K562 (cell line): ENCODE data around the gene SORCS2. TPM values are rescaled to one million over a fixed set of nuclear protein-coding genes. Genes with fewer than 3 reads are reported as not detected.

Experiments
- ATAC-seq: fragments of 200-7000 bp; cut with Tn5 transposase; 3 replicates; pipeline ENCODE4 v1.9.1; 2020; ENCODE audit warnings: moderate library complexity
- BruUV-seq: library from RNA; stranded (reverse); fragments of 400-500 nt; replicated peaks from 2 replicates; lab custom pipeline; 2021; lab: Mats Ljungman, UMichigan
- CTCF ChIA-PET: fragments of 300-600 bp; formaldehyde crosslinking; extraction: SDS; loops from one replicate; lab custom pipeline; 2021; ENCODE audit warnings: low intra/inter-chr PET ratio; lab: Yijun Ruan, JAX
- POLR2A ChIA-PET: fragments of 300-600, 350-650 bp; sonication (Branson Sonifier 250); formaldehyde crosslinking; extraction: SDS; loops from one replicate; lab custom pipeline; 2021; ENCODE audit warnings: antibody characterized with exemption, inconsistent platforms; lab: Yijun Ruan, JAX
- DNase-seq, 4 experiments: peaks; one replicate each; pipeline versions ENCODE4 v3.0.0 to v3.0.0-alpha.2; 2011 to 2018; ENCODE audit warnings: low spot score in 3 of 4, mixed read lengths in 3 of 4; ENCODE audit errors: extremely low read depth in 1 of 4
- FAIRE-seq: peaks from 2 replicates; lab custom pipeline; 2011; peaks lifted over from hg19 to GRCh38; lab: Jason Lieb, UNC
- H2AFZ ChIP-seq: 2 replicates; pipeline ENCODE4 v1.6.0; 2011; ENCODE audit warnings: low read depth, low read length, control low read depth, inconsistent platforms
- H3K27ac ChIP-seq: fragments of 200-600 bp; 3 replicates; pipeline ENCODE4 v1.8.0; 2011; ENCODE audit warnings: low read depth, mild to moderate bottlenecking, control low read depth, inconsistent platforms, low read length, moderate library complexity, mixed read lengths; ENCODE audit errors: extremely low read depth
- H3K27me3 ChIP-seq, 2 experiments: fragments of 300-600 bp in 1 of 2; 2 replicates in 1 of 2; 3 replicates in 1 of 2; pipeline versions ENCODE4 v1.6.0 to v1.8.0; 2011; ENCODE audit warnings: inconsistent platforms in 2 of 2, low read length in 2 of 2, mild to moderate bottlenecking in 1 of 2, mixed read lengths in 1 of 2, moderate library complexity in 1 of 2; ENCODE audit not compliant: control insufficient read depth in 2 of 2, insufficient read depth in 2 of 2
- H3K36me3 ChIP-seq: fragments of 300-600 bp; 3 replicates; pipeline ENCODE4 v1.8.0; 2011; ENCODE audit warnings: mild to moderate bottlenecking, low read length, inconsistent platforms; ENCODE audit not compliant: control insufficient read depth, insufficient read depth
- H3K4me1 ChIP-seq, 2 experiments: fragments of 200-600 bp in 1 of 2; replicated peaks in 1 of 2; 2 replicates in 1 of 2; 3 replicates in 1 of 2; pipeline versions ENCODE4 v1.5.1 to v1.8.0; 2011; ENCODE audit warnings: inconsistent platforms in 2 of 2, low read length in 2 of 2, mild to moderate bottlenecking in 1 of 2, mixed read lengths in 1 of 2, moderate library complexity in 1 of 2; ENCODE audit not compliant: control insufficient read depth in 2 of 2, insufficient read depth in 2 of 2
- H3K4me2 ChIP-seq: 2 replicates; pipeline ENCODE4 v1.6.1; 2011; ENCODE audit warnings: low read length, control low read depth, inconsistent platforms, mixed read lengths; ENCODE audit not compliant: insufficient read depth
- H3K4me3 ChIP-seq: fragments of 200-600 bp; sonication (generic), shearing (Covaris generic); 2 replicates; pipeline ENCODE4 v1.5.1; 2016; ENCODE audit warnings: control low read depth, inconsistent platforms
- H3K79me2 ChIP-seq: fragments of 200-600 bp; 3 replicates; pipeline ENCODE4 v1.8.0; 2011; ENCODE audit warnings: low read length, inconsistent platforms; ENCODE audit not compliant: control insufficient read depth, insufficient read depth
- H3K9ac ChIP-seq, 2 experiments: 2 replicates each; pipeline versions ENCODE4 v1.6.0 to v1.6.1; 2011; ENCODE audit warnings: low read depth in 2 of 2, low read length in 2 of 2, control low read depth in 1 of 2, inconsistent platforms in 1 of 2, mild to moderate bottlenecking in 1 of 2, mixed read lengths in 1 of 2; ENCODE audit not compliant: insufficient read depth in 1 of 2
- H3K9me1 ChIP-seq: one replicate; pipeline ENCODE4 v1.6.0; 2011; ENCODE audit warnings: inconsistent platforms, mild to moderate bottlenecking, low read length, moderate library complexity; ENCODE audit not compliant: control insufficient read depth, insufficient read depth
- H3K9me3 ChIP-seq: replicated peaks from 2 replicates; pipeline ENCODE4 v1.5.1; 2011; ENCODE audit warnings: low read depth, low read length, inconsistent platforms; ENCODE audit not compliant: control insufficient read depth, insufficient read depth
- H4K20me1 ChIP-seq: replicated peaks from 2 replicates; pipeline ENCODE4 v1.6.1; 2011; ENCODE audit warnings: low read length, inconsistent platforms, mixed read lengths; ENCODE audit not compliant: control insufficient read depth, insufficient read depth
- BCL6 ChIP-seq: fragments of 250-450 bp; sonication (Bioruptor Pico); IDR thresholded peaks from 2 replicates; pipeline ENCODE4 v1.4.0; 2020
- EP300 ChIP-seq: IDR thresholded peaks from 2 replicates; pipeline ENCODE4 v1.6.1; 2012; ENCODE audit warnings: low read length, improper control_type of control experiment
- OTX1 ChIP-seq: fragments of 450-650 bp; formaldehyde crosslinking; IDR thresholded peaks from 2 replicates; pipeline ENCODE4 v1.4.0; 2022; ENCODE audit warnings: mild to moderate bottlenecking
- ZFP36 ChIP-seq: fragments of 150-350 bp; IDR thresholded peaks from 2 replicates; pipeline ENCODE4 v1.6.1; 2018; ENCODE audit warnings: low read length, low read depth; ENCODE audit not compliant: partially characterized antibody
- ZNF551 ChIP-seq: fragments of 250-450 bp; sonication (Bioruptor Pico); IDR thresholded peaks from 2 replicates; pipeline ENCODE4 v1.5.0; 2021; ENCODE audit warnings: mild to moderate bottlenecking, moderate library complexity
- ZNF699 ChIP-seq: fragments of 250-450 bp; sonication (Bioruptor Pico); IDR thresholded peaks from 2 replicates; pipeline ENCODE4 v1.8.0; 2021; ENCODE audit warnings: mild to moderate bottlenecking, moderate library complexity; ENCODE audit not compliant: insufficient replicate concordance
- WGBS: fragments of 100-300 bp; shearing (Covaris generic); methylation state at CpG from one replicate; pipeline ENCODE4 v1.1.6; 2016; ENCODE audit warnings: low coverage, mixed read lengths; ENCODE audit not compliant: insufficient coverage; ENCODE audit errors: missing lambda C conversion rate; 5-methylcytosine and 5-hydroxymethylcytosine counted together
- in situ Hi-C: fragments of 300-500 bp; cut with MboI; formaldehyde crosslinking; loops from 4 replicates; pipeline ENCODE4 v1.15.0; 2018; ENCODE audit warnings: inconsistent platforms, mixed read lengths
- intact Hi-C: fragments of 100-400 bp; cut with micrococcal nuclease; formaldehyde crosslinking; loops from 2 replicates; pipeline ENCODE4 v1.14.2; 2022
- polyA plus RNA-seq, 8 experiments: library from polyadenylated mRNA; depleted of rRNA in 4 of 8; stranded (reverse) in 5 of 8; unstranded in 3 of 8; fragments of >200 nt; fragmentation: Nextera tagmentation in 2 of 8; fragmentation: Illumina TruSeq in 1 of 8; extraction: Ambion mirVana in 2 of 8; extraction: Trizol in 1 of 8; gene quantifications; 2 replicates each; pipeline versions ENCODE4 v1.2.1 to v1.2.3, GENCODE V29; 2011 to 2014; ENCODE audit warnings: inconsistent platforms in 1 of 8, missing spikeins in 1 of 8
- total RNA-seq, 7 experiments: library from RNA; depleted of rRNA in 6 of 7; stranded (reverse); fragments of >200 nt in 6 of 7; fragmentation: Illumina TruSeq in 2 of 7; extraction: Trizol in 2 of 7; gene quantifications; 2 replicates each; pipeline versions ENCODE4 v1.2.1 to v1.2.3, GENCODE V29; 2011 to 2021; ENCODE audit warnings: low replicate concordance in 1 of 7
- TF ChIP-seq, protein P1 (sequence below): fragments of 250-450 bp; sonication (Bioruptor Pico); IDR thresholded peaks from 2 replicates; pipeline ENCODE4 v1.4.0; 2020; ENCODE audit warnings: mild to moderate bottlenecking

Gene SORCS2
- total and polyA plus RNA-seq, 9 of the 15 experiments (the other 6 are each of a cell fraction or from before 2014, with no cell fraction given): not detected

DNA sequence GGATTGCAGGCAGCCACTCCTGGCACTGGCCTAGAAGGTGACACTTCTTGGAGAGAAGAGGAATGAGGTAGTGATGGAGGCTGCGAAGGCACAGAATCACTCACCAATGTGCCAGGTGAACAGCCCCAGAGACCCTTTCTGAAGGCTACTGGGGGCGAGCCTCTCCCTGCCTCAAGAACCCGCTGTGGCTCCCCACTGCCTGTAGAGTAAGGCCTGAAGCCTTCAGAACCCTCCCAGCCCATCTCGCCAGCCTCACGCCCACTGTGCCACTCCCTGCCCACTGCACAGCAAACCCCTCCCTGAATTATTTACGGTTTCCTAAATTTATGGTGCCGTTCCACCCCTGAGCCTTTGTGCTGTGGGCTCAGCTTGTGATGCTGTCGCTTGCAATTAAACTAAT is 24.2 kb upstream of the SORCS2 start:
- 3% methylated on average over 8 of the region's 8 CpGs for WGBS
- H3K27me3 ChIP-seq: peaks cover 56 to 86% of the 10 kb centered on the region in 2 experiments; a peak in 4 of 5 replicates
- TF ChIP-seq, protein P1, sequence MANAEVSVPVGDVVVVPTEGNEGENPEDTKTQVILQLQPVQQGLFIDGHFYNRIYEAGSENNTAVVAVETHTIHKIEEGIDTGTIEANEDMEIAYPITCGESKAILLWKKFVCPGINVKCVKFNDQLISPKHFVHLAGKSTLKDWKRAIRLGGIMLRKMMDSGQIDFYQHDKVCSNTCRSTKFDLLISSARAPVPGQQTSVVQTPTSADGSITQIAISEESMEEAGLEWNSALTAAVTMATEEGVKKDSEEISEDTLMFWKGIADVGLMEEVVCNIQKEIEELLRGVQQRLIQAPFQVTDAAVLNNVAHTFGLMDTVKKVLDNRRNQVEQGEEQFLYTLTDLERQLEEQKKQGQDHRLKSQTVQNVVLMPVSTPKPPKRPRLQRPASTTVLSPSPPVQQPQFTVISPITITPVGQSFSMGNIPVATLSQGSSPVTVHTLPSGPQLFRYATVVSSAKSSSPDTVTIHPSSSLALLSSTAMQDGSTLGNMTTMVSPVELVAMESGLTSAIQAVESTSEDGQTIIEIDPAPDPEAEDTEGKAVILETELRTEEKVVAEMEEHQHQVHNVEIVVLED (CRISPR knock-in tag): no peak
- TF ChIP-seq BCL6 (CRISPR knock-in tag) (no peak), OTX1 (no peak)
- H3K4me2 ChIP-seq: no peak overlapping the region
- H4K20me1 ChIP-seq: peaks cover 13% of the 10 kb centered on the region; the same call in 1 of the 2 replicates
- H3K4me3 ChIP-seq: no peak overlapping the region
- H2AFZ ChIP-seq: no peak overlapping the region
- DNase-seq (no peak), ATAC-seq (no peak), FAIRE-seq (no peak)
- POLR2A ChIA-PET: interaction anchor here (0.5 kb wide), 1 partner anchor 53 kb away, joined by 3 read pairs; no protein-coding TSS in a partner anchor
- no TSS peak for BruUV-seq
- no peak overlapping the region for H3K27ac ChIP-seq
- intact Hi-C loops: no loop called here
- no peaks in the 10 kb centered on the region for H3K4me1 ChIP-seq
- CTCF ChIA-PET: no interaction called here
- H3K79me2 ChIP-seq: no peaks in the 10 kb centered on the region
- in situ Hi-C loops: no loop called here
- H3K9me1 ChIP-seq: no peaks in the 10 kb centered on the region
- H3K36me3 ChIP-seq: no peaks in the 10 kb centered on the region
- no peak overlapping the region for H3K9ac ChIP-seq
- H3K9me3 ChIP-seq: no peaks in the 10 kb centered on the region

DNA sequence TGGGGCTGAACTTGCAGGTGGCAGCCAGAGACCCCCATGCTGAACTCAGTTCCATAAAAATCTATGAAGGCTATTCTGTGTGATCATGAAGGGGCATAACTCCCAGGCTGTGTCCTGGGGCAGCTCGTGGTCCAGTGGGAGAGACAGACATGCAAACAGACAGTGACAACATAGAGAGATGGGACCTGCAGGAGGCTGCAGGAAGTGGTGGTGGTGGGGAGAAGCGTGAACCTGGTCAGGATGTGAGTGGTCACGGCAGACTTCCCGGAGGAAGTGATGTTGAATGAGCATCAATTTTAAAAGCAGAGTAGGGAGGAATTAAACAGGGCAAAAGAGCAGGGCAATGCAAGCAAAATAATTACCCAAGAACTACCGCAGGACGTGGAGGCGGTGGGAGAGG is 23.2 kb upstream of the SORCS2 start:
- H3K4me1 ChIP-seq: no peaks in the 10 kb centered on the region
- FAIRE-seq (no peak), DNase-seq (no peak), ATAC-seq (no peak)
- in situ Hi-C loops (no loop called here), intact Hi-C loops (no loop called here)
- no TSS peak for BruUV-seq
- peaks cover 53 to 81% of the 10 kb centered on the region in 2 experiments; a peak in 4 of 5 replicates for H3K27me3 ChIP-seq
- H3K79me2 ChIP-seq: no peaks in the 10 kb centered on the region
- H3K9ac ChIP-seq: no peak overlapping the region
- peaks cover 13% of the 10 kb centered on the region; the same call in 1 of the 2 replicates for H4K20me1 ChIP-seq
- ChIA-PET POLR2A (no interaction called here), CTCF (no interaction called here)
- no peak overlapping the region for H2AFZ ChIP-seq
- no peak overlapping the region for H3K27ac ChIP-seq
- no peak overlapping the region for H3K4me3 ChIP-seq
- H3K9me1 ChIP-seq: no peaks in the 10 kb centered on the region
- H3K4me2 ChIP-seq: no peak overlapping the region
- no peaks in the 10 kb centered on the region for H3K36me3 ChIP-seq
- under 1% methylated on average over 7 of the region's 7 CpGs for WGBS
- no peaks in the 10 kb centered on the region for H3K9me3 ChIP-seq
- TF ChIP-seq EP300 (no peak), ZNF699 (CRISPR knock-in tag) (no peak), ZFP36 (peak; percentile 54), ZNF551 (CRISPR knock-in tag) (no peak)
